ENCODE measurements around the gene HOXD9. TPM values are rescaled to one million over a fixed set of nuclear protein-coding genes. Genes with fewer than 3 reads are reported as not detected.

HOXD9 gene
- total and polyA plus RNA-seq, 2 of the 8 experiments (the other 6 are each of a cell fraction or from before 2014, with no cell fraction given) = not detected

MicroRNAs within 50 kb of the gene (microRNA counts, 767-probe panel; counts per million panel counts)
- microRNA hsa-miR-10b-5p = 879 counts per million, percentile 95 among the panel's probes with 10 or more counts

Small RNA genes within 50 kb of the gene (microRNA-seq; reads per million reads assigned to microRNA genes)
- 2.3 to 16.2 reads per million in 2 experiments for gene MIR10B (ENCODE audit: borderline microRNAs expressed in 2 of 2, borderline number of aligned reads in 2 of 2, borderline replicate concordance in 1 of 2)

Small RNA genes within 50 kb of the gene (small RNA-seq; reads per million reads assigned to genes)
- gene MIR10B (ENCODE audit: insufficient read depth) = 353 reads per million, percentile 99 among the genes with 10 or more reads in this experiment

Other genes with a start within 250 kb of the HOXD9 start
- 10.3 and 11.8 TPM in 2 replicates for gene LNPK, start 120.5 kb upstream of the HOXD9 start, total RNA-seq (2021; fragmentation: NEBNext Ultra II Directional; extraction: Animal tissue kit (Norgen Biotek cat#: 25700))
- 2.2 and 3.1 TPM in 2 replicates for gene LNPK, start 120.5 kb upstream of the HOXD9 start, polyA plus RNA-seq (2011; rRNA removed)
- gene EVX2, start 38.8 kb upstream of the HOXD9 start, total RNA-seq (2021; fragmentation: NEBNext Ultra II Directional; extraction: Animal tissue kit (Norgen Biotek cat#: 25700)) = not detected in 2 replicates
- not detected in 2 replicates for gene EVX2, start 38.8 kb upstream of the HOXD9 start, polyA plus RNA-seq (2011; rRNA removed)
- gene HOXD13, start 30.0 kb upstream of the HOXD9 start, total RNA-seq (2021; fragmentation: NEBNext Ultra II Directional; extraction: Animal tissue kit (Norgen Biotek cat#: 25700)) = not detected in 2 replicates
- gene HOXD13, start 30.0 kb upstream of the HOXD9 start, polyA plus RNA-seq (2011; rRNA removed) = not detected in 2 replicates
- gene HOXD12, start 22.9 kb upstream of the HOXD9 start, total RNA-seq (2021; fragmentation: NEBNext Ultra II Directional; extraction: Animal tissue kit (Norgen Biotek cat#: 25700)) = not detected in 2 replicates
- not detected in 2 replicates for gene HOXD12, start 22.9 kb upstream of the HOXD9 start, polyA plus RNA-seq (2011; rRNA removed)
- gene HOXD11, start 15.4 kb upstream of the HOXD9 start, total RNA-seq (2021; fragmentation: NEBNext Ultra II Directional; extraction: Animal tissue kit (Norgen Biotek cat#: 25700)) = not detected in 2 replicates
- gene HOXD11, start 15.4 kb upstream of the HOXD9 start, polyA plus RNA-seq (2011; rRNA removed) = not detected in 2 replicates
- gene HOXD10, start 5.9 kb upstream of the HOXD9 start, total RNA-seq (2021; fragmentation: NEBNext Ultra II Directional; extraction: Animal tissue kit (Norgen Biotek cat#: 25700)) = not detected in 2 replicates
- gene HOXD10, start 5.9 kb upstream of the HOXD9 start, polyA plus RNA-seq (2011; rRNA removed) = not detected in 2 replicates
- gene HOXD8, start 7.0 kb downstream of the HOXD9 start, total RNA-seq (2021; fragmentation: NEBNext Ultra II Directional; extraction: Animal tissue kit (Norgen Biotek cat#: 25700)) = not detected in 2 replicates
- not detected in 2 replicates for gene HOXD8, start 7.0 kb downstream of the HOXD9 start, polyA plus RNA-seq (2011; rRNA removed)
- not detected in 2 replicates for gene HOXD4, start 28.8 kb downstream of the HOXD9 start, total RNA-seq (2021; fragmentation: NEBNext Ultra II Directional; extraction: Animal tissue kit (Norgen Biotek cat#: 25700))
- gene HOXD4, start 28.8 kb downstream of the HOXD9 start, polyA plus RNA-seq (2011; rRNA removed) = not detected in 2 replicates
- not detected in 2 replicates for gene HOXD3, start 34.6 kb downstream of the HOXD9 start, total RNA-seq (2021; fragmentation: NEBNext Ultra II Directional; extraction: Animal tissue kit (Norgen Biotek cat#: 25700))
- not detected in 2 replicates for gene HOXD3, start 34.6 kb downstream of the HOXD9 start, polyA plus RNA-seq (2011; rRNA removed)
- gene HOXD1, start 65.9 kb downstream of the HOXD9 start, total RNA-seq (2021; fragmentation: NEBNext Ultra II Directional; extraction: Animal tissue kit (Norgen Biotek cat#: 25700)) = not detected in 2 replicates
- 0.03 TPM in 1 of 2 replicates, not detected in the other for gene HOXD1, start 65.9 kb downstream of the HOXD9 start, polyA plus RNA-seq (2011; rRNA removed)
- gene MTX2, start 146.7 kb downstream of the HOXD9 start, total RNA-seq (2021; fragmentation: NEBNext Ultra II Directional; extraction: Animal tissue kit (Norgen Biotek cat#: 25700)) = 32.9 and 33.5 TPM in 2 replicates
- 17.8 and 38.3 TPM in 2 replicates for gene MTX2, start 146.7 kb downstream of the HOXD9 start, polyA plus RNA-seq (2011; rRNA removed)